CD4-positive, alpha-beta T cell treated with Interferon gamma for 1 hour (primary cell): ENCODE data around the gene BPI.
"Not testable (repeated sequence)": the region's sequence is repeated elsewhere in the genome, so short reads cannot be mapped to it uniquely, and the experiment has no call there.

Source experiments
- DNase-seq: peaks from one replicate; pipeline ENCODE4 v3.0.0-alpha.2; 2020

The BPI gene

DNA sequence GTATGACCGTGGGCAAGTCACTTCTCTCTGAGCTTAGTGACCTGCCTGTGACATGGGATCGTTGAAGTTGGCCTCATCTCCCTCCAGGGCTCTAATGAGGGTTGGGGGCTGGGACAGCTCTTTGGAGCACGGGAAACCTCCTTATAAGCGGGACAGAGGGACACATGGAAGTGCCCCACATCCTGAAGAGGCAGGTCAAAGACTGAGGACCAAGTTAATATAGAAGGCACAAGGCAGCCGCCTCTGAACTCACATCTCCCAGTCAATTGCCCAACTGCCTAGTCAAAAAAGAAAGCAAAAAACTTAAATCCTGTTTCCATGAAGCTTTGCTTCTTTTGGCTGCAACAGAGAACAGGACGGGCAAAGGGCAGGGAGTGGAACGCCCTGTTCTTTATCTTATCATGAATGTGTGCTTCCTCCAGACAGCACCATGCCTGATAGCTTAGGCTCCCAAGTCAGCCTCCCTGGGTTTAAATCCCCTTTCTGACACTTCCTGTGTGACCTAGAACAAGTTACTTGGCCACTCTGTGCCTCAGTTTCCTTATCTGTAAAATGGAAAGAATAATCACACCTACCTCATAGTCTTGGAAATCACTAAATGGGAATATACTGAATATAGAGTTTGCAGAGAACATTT, 69.4 kb downstream of the BPI start:
- no peak for DNase-seq

DNA sequence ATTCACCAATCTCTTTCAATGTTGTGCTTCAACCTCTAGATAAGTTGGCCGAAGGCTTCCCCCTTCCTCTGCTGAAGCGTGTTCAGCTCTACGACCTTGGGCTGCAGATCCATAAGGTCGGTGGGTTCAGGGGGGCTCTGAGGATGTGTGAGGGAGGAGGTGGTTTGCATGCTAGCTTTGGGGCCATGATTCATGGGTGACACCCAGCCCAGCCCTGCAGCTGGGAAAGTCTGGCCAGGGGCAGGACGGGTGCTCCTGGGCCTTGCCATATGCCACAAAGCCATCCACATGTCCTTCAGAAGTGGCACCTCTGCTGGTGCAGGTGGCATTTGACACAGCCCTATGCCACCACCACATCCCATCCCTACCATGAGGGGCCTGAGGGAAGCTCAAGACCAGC, 69.9 kb downstream of the BPI start:
- no peak for DNase-seq

DNA sequence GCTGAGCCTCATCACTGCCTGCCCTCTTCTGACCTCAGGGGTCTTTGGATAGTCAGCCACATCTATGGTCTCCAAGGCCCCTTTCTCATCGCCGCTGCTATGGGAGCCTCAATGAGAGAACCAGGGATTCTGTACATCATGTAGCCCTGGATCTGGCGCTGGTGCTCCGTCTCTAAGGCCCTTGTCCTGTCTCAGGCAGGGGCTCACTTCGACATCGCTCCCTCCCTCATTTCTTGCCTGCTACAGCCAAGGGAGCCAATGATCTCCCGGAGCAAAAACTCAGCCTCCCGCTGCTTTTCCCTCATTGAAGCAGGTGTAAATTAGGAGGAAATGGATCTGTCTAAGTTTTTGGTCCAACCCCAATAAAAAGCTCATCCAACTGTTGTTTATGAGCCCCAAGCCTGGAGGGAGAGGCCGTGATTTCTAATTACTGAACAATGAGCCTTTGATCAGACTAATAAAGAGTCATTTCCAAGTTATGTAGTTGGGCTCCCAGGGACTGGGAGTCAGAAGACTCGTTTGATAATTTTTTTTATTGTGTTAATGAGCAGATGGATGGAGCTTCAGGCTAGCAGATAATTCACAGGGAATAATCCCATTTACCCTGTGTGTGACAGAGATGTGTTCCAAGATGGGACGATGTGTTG, 73.2 kb downstream of the BPI start:
- no peak for DNase-seq

DNA sequence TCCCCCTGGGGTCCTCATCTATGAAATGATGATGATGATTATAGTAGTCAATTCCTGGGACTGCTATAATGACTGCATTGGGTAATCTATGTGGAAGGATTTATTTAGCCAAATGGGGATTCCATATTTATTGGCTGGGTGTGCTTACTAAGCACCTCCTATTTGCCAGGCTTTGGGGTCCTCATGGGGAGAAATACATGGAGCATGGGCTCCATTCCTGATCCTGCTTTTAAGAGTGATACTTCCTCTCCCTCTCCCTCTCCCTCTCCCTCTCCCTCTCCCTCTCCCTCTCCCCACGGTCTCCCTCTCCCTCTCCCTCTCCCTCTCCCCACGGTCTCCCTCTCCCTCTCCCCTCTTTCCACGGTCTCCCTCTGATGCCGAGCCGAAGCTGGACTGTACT, 73.9 kb downstream of the BPI start:
- DNase-seq = not testable (repeated sequence)

DNA sequence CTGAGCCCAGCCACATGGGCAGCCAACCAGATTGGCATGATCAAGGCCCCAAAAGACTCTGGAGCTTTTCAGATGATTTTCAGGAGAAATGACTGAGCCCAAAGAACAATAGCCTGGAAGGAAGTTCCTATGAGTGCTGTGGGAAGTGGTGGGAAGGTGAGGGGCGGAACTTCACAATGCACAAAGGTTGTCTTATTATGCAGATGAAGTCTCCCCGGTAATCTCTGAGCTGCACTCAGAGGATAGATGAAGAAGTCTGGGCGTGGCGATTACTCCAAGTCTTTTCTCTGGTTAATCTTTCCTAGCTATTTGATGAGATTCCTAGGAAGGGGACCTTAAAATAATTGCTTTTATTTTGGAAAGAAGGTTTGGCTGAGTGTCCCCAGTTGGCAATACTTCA, 79.2 kb downstream of the BPI start:
- DNase-seq = no peak

DNA sequence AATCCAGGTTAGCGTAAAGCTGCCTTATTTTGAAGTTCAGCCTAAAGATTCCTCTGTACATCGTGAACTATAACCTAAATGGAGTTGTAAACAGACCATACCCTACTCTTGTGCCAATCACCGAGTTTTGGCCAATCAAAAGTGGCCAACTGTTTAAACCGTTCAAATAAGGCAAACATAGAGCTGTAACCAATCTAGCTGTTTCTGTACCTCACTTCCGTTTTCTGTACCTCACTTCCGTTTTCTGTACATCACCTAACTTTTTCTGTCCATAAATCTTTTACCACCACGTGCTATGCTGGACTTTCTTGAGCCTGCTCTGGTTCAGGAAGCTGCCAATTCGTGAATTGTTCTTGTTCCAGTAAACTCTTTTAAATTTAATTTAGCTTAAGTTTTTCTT, 82.0 kb downstream of the BPI start:
- no peak for DNase-seq

DNA sequence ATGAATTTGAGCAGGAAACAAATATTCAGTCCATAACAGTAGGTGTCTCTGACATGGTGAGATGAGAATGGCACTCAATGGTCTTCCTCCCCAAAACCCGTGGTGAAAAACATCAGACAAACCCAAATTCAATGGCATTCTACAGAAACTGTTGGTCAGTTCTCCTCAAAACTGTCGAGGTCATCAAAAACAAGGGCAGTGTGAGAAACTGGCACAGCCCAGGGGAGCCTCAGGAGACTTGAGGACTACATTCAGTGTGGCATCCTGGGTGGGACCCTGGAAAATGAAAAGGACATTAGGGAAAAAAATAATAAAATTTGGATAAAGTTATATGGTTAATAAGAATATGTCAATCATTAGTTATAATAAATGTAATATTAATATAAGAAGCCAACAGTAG, 82.9 kb downstream of the BPI start:
- DNase-seq = no peak
